Right lobe of liver (tissue), 6 donors: ENCODE data around the gene DYSF. TPM values are rescaled to one million over a fixed set of nuclear protein-coding genes. Genes with fewer than 3 reads are reported as not detected.

Experiments used
- ATAC-seq, 4 donors: fragments of 200-7000 bp; cut with Tn5 transposase; one replicate each; pipeline ENCODE4 v1.9.1; 2020; ENCODE audit warnings: mild to moderate bottlenecking in 4 of 4, moderate library complexity in 4 of 4
- DNase-seq, 3 donors: peaks; one replicate each; pipeline ENCODE4 v3.0.0-alpha.2; 2020
- H3K27ac ChIP-seq, 3 donors: fragments of 200-600 bp; one replicate each; pipeline ENCODE4 v1.8.0; 2022
- H3K27me3 ChIP-seq, 2 donors: fragments of 200-600 bp; one replicate each; pipeline ENCODE4 v1.8.0; 2022
- H3K36me3 ChIP-seq, 4 donors: fragments of 200-600 bp; sonication (generic) in 1 of 4; one replicate each; pipeline versions ENCODE4 v1.5.1 to v1.8.0; 2017 to 2022; ENCODE audit warnings: control low read depth in 1 of 4
- H3K4me1 ChIP-seq, 4 donors: fragments of 200-600 bp; sonication (generic) in 1 of 4; one replicate each; pipeline versions ENCODE4 v1.5.1 to v1.8.0; 2017 to 2022; ENCODE audit warnings: control low read depth in 1 of 4
- H3K4me3 ChIP-seq, 3 donors: fragments of 200-600 bp; one replicate each; pipeline ENCODE4 v1.8.0; 2022
- H3K9me3 ChIP-seq, 4 donors: fragments of 200-600 bp; sonication (generic) in 1 of 4; one replicate each; pipeline versions ENCODE4 v1.5.1 to v1.8.0; 2017 to 2022; ENCODE audit warnings: control low read depth in 1 of 4
- CTCF ChIP-seq, 4 donors: fragments of 200-600 bp in 3 of 4; fragments of 450-650 bp in 1 of 4; IDR thresholded peaks; one replicate each; pipeline versions ENCODE4 v1.5.1 to v1.8.0; 2016 to 2022; ENCODE audit warnings: antibody characterized with exemption in 4 of 4, mild to moderate bottlenecking in 2 of 4
- POLR2A ChIP-seq: fragments of 450-650 bp; IDR thresholded peaks from one replicate; pipeline ENCODE4 v1.6.1; 2017; ENCODE audit warnings: antibody characterized with exemption, mild to moderate bottlenecking
- WGBS: methylation state at CpG from one replicate; pipeline ENCODE4 v1.1.6; 2018; ENCODE audit warnings: low coverage, low lambda C conversion rate; ENCODE audit not compliant: insufficient coverage; ENCODE audit errors: missing lambda C conversion rate; 5-methylcytosine and 5-hydroxymethylcytosine counted together
- intact Hi-C, 2 donors: fragments of 100-400 bp; cut with DNase I; formaldehyde crosslinking; loops; one replicate each; pipeline versions ENCODE4 v1.11.2 to v1.14.1; 2022
- total RNA-seq, 6 experiments: library from RNA; depleted of rRNA in 2 of 6; stranded (reverse); fragments of >200 nt in 2 of 6; fragmentation: NEBNext Ultra II Directional in 3 of 6; extraction: Animal tissue kit (Norgen Biotek cat#: 25700) in 3 of 6; gene quantifications; one replicate each; pipeline versions ENCODE4 v1.1.0 to v1.2.4, GENCODE V29; 2016 to 2023
- donor health status: DM: no; HTN: yes; CAD: no.
- donor health status: DM: no; HTN: no; CAD: no.
- donor health status: DM: no; HTN: no; CAD: no.
- donor health status: DM: no; HTN: yes; CAD: no.
- donor health status: DM: no; HTN: yes; CAD: no.

The DYSF gene
- total RNA-seq, 6 experiments from 2014 or later: 21.8 to 55.0 (median 32.9) TPM

- TF ChIP-seq POLR2A (no peak), CTCF (IDR thresholded peaks at IDR 0.05) (no peak)
- DNase-seq: no peak
Observed at GRCh38 chr2:71474116-71474743, 20.9 kb downstream of the DYSF start.

GRCh38 chr2:71474744-71475397, 21.5 kb downstream of the DYSF start:
- ATAC-seq (peak; percentile 49 to 84 (median 66)), DNase-seq (no peak)
- no peaks in the 10 kb centered on the region for H3K27me3 ChIP-seq
- H3K4me1 ChIP-seq: peaks cover 0 to 9% (median 0%) of the 10 kb centered on the region in 4 donors
- no peak overlapping the region for H3K4me3 ChIP-seq
- H3K27ac ChIP-seq: peak overlapping the region; percentile 15 to 40 (median 32)
- intact Hi-C loops: no loop called here
- no peak for TF ChIP-seq CTCF (IDR thresholded peaks at IDR 0.05)
- TF ChIP-seq POLR2A: no peak
- 75% methylated on average over 6 of the region's 10 CpGs for WGBS
- H3K36me3 ChIP-seq: no peaks in the 10 kb centered on the region
- H3K9me3 ChIP-seq: no peaks in the 10 kb centered on the region

More at GRCh38 chr2:71474116-71474743, 20.9 kb downstream of the DYSF start:
- peak in 3 of 4 donors; percentile 6 to 32 (median 31) for ATAC-seq
- H3K9me3 ChIP-seq: no peaks in the 10 kb centered on the region
- H3K36me3 ChIP-seq: no peaks in the 10 kb centered on the region
- intact Hi-C loops: no loop called here
- H3K27me3 ChIP-seq: no peaks in the 10 kb centered on the region
- peak overlapping the region; percentile 15 to 40 (median 32) for H3K27ac ChIP-seq
- peaks cover 0 to 9% (median 0%) of the 10 kb centered on the region in 4 donors for H3K4me1 ChIP-seq
- 74% methylated on average over 5 of the region's 5 CpGs for WGBS
- H3K4me3 ChIP-seq: no peak overlapping the region

GRCh38 chr2:71476495-71476894, 23.1 kb downstream of the DYSF start:
- TF ChIP-seq POLR2A (no peak), CTCF (IDR thresholded peaks at IDR 0.05) (no peak)
- Histone ChIP-seq H3K27ac (peak overlapping the region in 1 of 3 donors; percentile 47), H3K4me3 (no peak overlapping the region), H3K36me3 (no peaks in the 10 kb centered on the region), H3K9me3 (no peaks in the 10 kb centered on the region), H3K4me1 (peaks cover 0 to 9% (median 0%) of the 10 kb centered on the region in 4 donors), H3K27me3 (no peaks in the 10 kb centered on the region)
- WGBS: 53% methylated on average over 1 of the region's 1 CpG
- intact Hi-C loops: no loop called here
- ATAC-seq (no peak), DNase-seq (no peak)

- peaks cover 0 to 9% (median 0%) of the 10 kb centered on the region in 4 donors for H3K4me1 ChIP-seq
- no peak overlapping the region for H3K4me3 ChIP-seq
- no peaks in the 10 kb centered on the region for H3K27me3 ChIP-seq
- intact Hi-C loops: no loop called here
- peak; percentile 16 to 79 (median 68) for ATAC-seq
- H3K9me3 ChIP-seq: no peaks in the 10 kb centered on the region
- TF ChIP-seq CTCF (IDR thresholded peaks at IDR 0.05): no peak
- no peak for TF ChIP-seq POLR2A
- H3K27ac ChIP-seq: peak overlapping the region in 2 of 3 donors; percentile 5 to 47
- DNase-seq: no peak
- H3K36me3 ChIP-seq: no peaks in the 10 kb centered on the region
- 27% methylated on average over 4 of the region's 6 CpGs for WGBS
Observed at GRCh38 chr2:71477231-71477691, 23.9 kb downstream of the DYSF start.
